GM23248 (cell line): Measurements from ENCODE around the gene FHOD3. TPM values are rescaled to one million over a fixed set of nuclear protein-coding genes. Genes with fewer than 3 reads are reported as not detected.

Source experiments
- DNase-seq: peaks from one replicate; pipeline ENCODE4 v3.0.0-alpha.2; 2015
- H2AFZ ChIP-seq: fragments of 200-600 bp; sonication (generic); 2 replicates; pipeline ENCODE4 v1.6.1; 2016; ENCODE audit warnings: antibody characterized with exemption
- H3F3A ChIP-seq: fragments of 200-600 bp; sonication (generic); 2 replicates; pipeline ENCODE4 v1.6.1; 2016; ENCODE audit warnings: mild to moderate bottlenecking, antibody characterized with exemption, mixed run types; ENCODE audit not compliant: insufficient read depth
- H3K27ac ChIP-seq: fragments of 200-600 bp; sonication (generic); 2 replicates; pipeline ENCODE4 v1.5.1; 2016; ENCODE audit warnings: mild to moderate bottlenecking
- H3K27me3 ChIP-seq: fragments of 200-600 bp; sonication (generic); replicated peaks from 2 replicates; pipeline ENCODE4 v1.6.1; 2016; ENCODE audit warnings: mild to moderate bottlenecking; ENCODE audit not compliant: insufficient read depth
- H3K36me3 ChIP-seq: fragments of 200-600 bp; sonication (generic); 2 replicates; pipeline ENCODE4 v1.6.1; 2016; ENCODE audit warnings: low read depth, mild to moderate bottlenecking
- H3K4me1 ChIP-seq: fragments of 200-600 bp; sonication (generic); 2 replicates; pipeline ENCODE4 v1.6.1; 2016; ENCODE audit warnings: mild to moderate bottlenecking; ENCODE audit not compliant: insufficient read depth
- H3K4me2 ChIP-seq: fragments of 200-600 bp; sonication (generic); one replicate; pipeline ENCODE4 v1.6.1; 2016; ENCODE audit warnings: mild to moderate bottlenecking; ENCODE audit not compliant: unreplicated experiment
- H3K4me3 ChIP-seq: fragments of 200-600 bp; sonication (generic); 2 replicates; pipeline ENCODE4 v1.5.1; 2016; ENCODE audit warnings: mild to moderate bottlenecking
- H3K79me2 ChIP-seq: fragments of 200-600 bp; sonication (generic); 2 replicates; pipeline ENCODE4 v1.6.1; 2016; ENCODE audit warnings: mild to moderate bottlenecking; ENCODE audit not compliant: insufficient read depth
- H3K9ac ChIP-seq: fragments of 200-600 bp; sonication (generic); 2 replicates; pipeline ENCODE4 v1.6.1; 2016; ENCODE audit warnings: mild to moderate bottlenecking
- H3K9me2 ChIP-seq: fragments of 200-600 bp; sonication (generic); 2 replicates; pipeline ENCODE4 v1.6.1; 2016; ENCODE audit warnings: mixed run types, mild to moderate bottlenecking, moderate library complexity; ENCODE audit not compliant: insufficient read depth
- H3K9me3 ChIP-seq: fragments of 200-600 bp; sonication (generic); one replicate; pipeline ENCODE4 v1.6.1; 2017; ENCODE audit warnings: low read depth
- H4K20me1 ChIP-seq: fragments of 200-600 bp; sonication (generic); 2 replicates; pipeline ENCODE4 v1.6.0; 2016; ENCODE audit not compliant: insufficient read depth
- EZH2 ChIP-seq: fragments of 200-600 bp; sonication (generic); IDR thresholded peaks from 2 replicates; pipeline ENCODE4 v1.6.1; 2018; ENCODE audit warnings: antibody characterized with exemption, mild to moderate bottlenecking; ENCODE audit not compliant: insufficient read depth, poor library complexity, severe bottlenecking
- EZH2phosphoT487 ChIP-seq: fragments of 200-600 bp; sonication (generic); IDR thresholded peaks from 2 replicates; pipeline ENCODE4 v1.6.1; 2018; ENCODE audit warnings: antibody characterized with exemption, moderate library complexity, mild to moderate bottlenecking, low read depth; ENCODE audit not compliant: insufficient read depth
- WGBS, 2 experiments: methylation state at CpG; one replicate each; pipeline ENCODE4 v1.1.6; 2015 to 2017; ENCODE audit warnings: low lambda C conversion rate in 2 of 2, low coverage in 1 of 2; ENCODE audit errors: missing lambda C conversion rate in 2 of 2; 5-methylcytosine and 5-hydroxymethylcytosine counted together
- in situ Hi-C: fragments of 300-500 bp; cut with MboI; formaldehyde crosslinking; loops from 2 replicates; pipeline ENCODE4 v1.15.0; 2020
- polyA plus RNA-seq: library from polyadenylated mRNA; unstranded; fragments of >200 nt; fragmentation: Nextera tagmentation; extraction: Ambion mirVana; gene quantifications from 2 replicates; pipeline ENCODE4 v1.2.1, GENCODE V29; 2016
- total RNA-seq: library from RNA; depleted of rRNA; stranded (reverse); fragments of >200 nt; shearing (Covaris generic); gene quantifications from 2 replicates; pipeline ENCODE4 v1.2.3, GENCODE V29; 2014

Gene FHOD3
- total and polyA plus RNA-seq, 2 experiments from 2014 or later, result 1.6 to 10.1 TPM

DNA sequence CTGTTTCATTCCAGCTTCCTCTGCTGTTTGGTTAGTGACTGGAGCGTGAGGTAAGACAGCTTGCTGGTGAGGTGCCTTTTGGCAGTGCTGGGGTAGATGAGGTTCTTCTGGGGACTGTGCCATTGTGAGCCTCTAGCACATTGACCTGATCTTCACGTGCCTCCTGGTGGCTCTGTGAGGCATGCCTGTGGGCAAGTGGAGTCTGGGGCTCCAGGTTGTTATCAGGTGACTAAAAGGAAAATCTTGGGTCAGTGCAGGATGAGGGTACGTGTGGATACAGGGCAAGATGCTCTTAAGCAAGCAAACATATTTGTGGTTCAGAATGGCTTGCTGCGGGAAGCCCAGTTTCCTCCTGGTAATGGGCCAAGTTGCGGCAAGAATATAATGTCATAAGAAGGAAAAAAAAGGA, 75.4 kb downstream of the FHOD3 start:
- in situ Hi-C loops, result no loop called here
- no peaks in the 10 kb centered on the region for H3K9me2 ChIP-seq
- TF ChIP-seq EZH2, result no peak
- TF ChIP-seq EZH2phosphoT487, result no peak
- H3K4me3 ChIP-seq, result no peak overlapping the region
- H4K20me1 ChIP-seq, result no peaks in the 10 kb centered on the region
- H3K36me3 ChIP-seq, result no peaks in the 10 kb centered on the region
- H3K4me2 ChIP-seq, result no peak overlapping the region
- no peaks in the 10 kb centered on the region for H3K9me3 ChIP-seq
- H3K27me3 ChIP-seq, result no peaks in the 10 kb centered on the region
- H3K4me1 ChIP-seq, result peaks cover 21% of the 10 kb centered on the region
- DNase-seq, result peak; percentile 17
- peaks cover 6% of the 10 kb centered on the region; the same call in 1 of the 2 replicates for H3F3A ChIP-seq
- no peak overlapping the region for H3K27ac ChIP-seq
- H3K79me2 ChIP-seq, result no peaks in the 10 kb centered on the region
- H3K9ac ChIP-seq, result no peak overlapping the region
- 94 to 96% methylated on average over 5 of the region's 5 CpGs for WGBS, 2 experiments
- no peak overlapping the region for H2AFZ ChIP-seq

- Histone ChIP-seq H3K79me2 (no peaks in the 10 kb centered on the region), H3K27ac (no peak overlapping the region), H4K20me1 (no peaks in the 10 kb centered on the region), H3K36me3 (no peaks in the 10 kb centered on the region), H2AFZ (no peak overlapping the region), H3K9me2 (no peaks in the 10 kb centered on the region), H3K4me3 (no peak overlapping the region), H3K4me1 (peaks cover 21% of the 10 kb centered on the region), H3K9ac (no peak overlapping the region), H3K9me3 (no peaks in the 10 kb centered on the region), H3F3A (peaks cover 6% of the 10 kb centered on the region; the same call in 1 of the 2 replicates), H3K4me2 (no peak overlapping the region), H3K27me3 (no peaks in the 10 kb centered on the region)
- in situ Hi-C loops, result no loop called here
- WGBS, 2 experiments, result 94% methylated on average over 3 of the region's 3 CpGs
- DNase-seq, result no peak
- no peak for TF ChIP-seq EZH2
- no peak for TF ChIP-seq EZH2phosphoT487
Observed at GRCh38 chr18:36374262-36374661, 76.7 kb downstream of the FHOD3 start.

GRCh38 chr18:36375118-36375517, 77.6 kb downstream of the FHOD3 start:
- Histone ChIP-seq H3F3A (peaks cover 6% of the 10 kb centered on the region; the same call in 1 of the 2 replicates), H3K27ac (no peak overlapping the region), H3K9me3 (no peaks in the 10 kb centered on the region), H3K4me2 (no peak overlapping the region), H3K9ac (no peak overlapping the region), H3K36me3 (no peaks in the 10 kb centered on the region), H3K4me1 (peaks cover 21% of the 10 kb centered on the region), H4K20me1 (no peaks in the 10 kb centered on the region), H3K4me3 (no peak overlapping the region), H3K79me2 (no peaks in the 10 kb centered on the region), H2AFZ (no peak overlapping the region), H3K9me2 (no peaks in the 10 kb centered on the region), H3K27me3 (no peaks in the 10 kb centered on the region)
- WGBS, 2 experiments, result 97% methylated on average over 5 of the region's 5 CpGs
- no peak for DNase-seq
- TF ChIP-seq EZH2, result no peak
- no peak for TF ChIP-seq EZH2phosphoT487
- in situ Hi-C loops, result no loop called here

DNA sequence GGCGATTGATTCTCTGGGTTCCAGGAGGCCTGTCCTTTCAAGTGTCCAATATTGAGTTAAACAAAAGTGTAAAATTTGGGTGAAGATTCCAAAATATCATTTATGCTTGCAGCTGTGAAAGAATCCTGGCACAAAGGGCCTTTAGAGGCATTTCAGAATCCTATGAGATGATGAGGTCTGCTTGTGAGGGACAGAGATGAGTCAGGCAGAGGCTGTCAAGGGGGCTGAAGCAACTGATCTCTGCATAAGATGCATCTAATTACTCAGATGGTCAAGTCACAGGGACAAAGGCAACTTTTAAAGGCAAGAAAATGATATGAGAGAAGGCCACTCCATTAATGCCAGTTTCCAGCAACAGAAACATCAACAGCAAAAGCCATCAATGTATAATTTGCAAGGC, 78.8 kb downstream of the FHOD3 start:
- TF ChIP-seq EZH2phosphoT487 (no peak), EZH2 (no peak)
- Histone ChIP-seq H3F3A (peaks cover 6% of the 10 kb centered on the region; the same call in 1 of the 2 replicates), H3K4me3 (no peak overlapping the region), H3K9me2 (no peaks in the 10 kb centered on the region), H3K79me2 (no peaks in the 10 kb centered on the region), H3K4me1 (peaks cover 21% of the 10 kb centered on the region), H3K36me3 (no peaks in the 10 kb centered on the region), H3K27ac (no peak overlapping the region), H2AFZ (no peak overlapping the region), H4K20me1 (no peaks in the 10 kb centered on the region), H3K27me3 (no peaks in the 10 kb centered on the region), H3K9me3 (no peaks in the 10 kb centered on the region), H3K9ac (no peak overlapping the region), H3K4me2 (no peak overlapping the region)
- 89 to 92% methylated on average over 1 of the region's 1 CpG for WGBS, 2 experiments
- peak; percentile 80 for DNase-seq
- in situ Hi-C loops, result no loop called here

- H3K4me2 ChIP-seq, result no peak overlapping the region
- no peak for TF ChIP-seq EZH2
- no peak for TF ChIP-seq EZH2phosphoT487
- no peaks in the 10 kb centered on the region for H3K79me2 ChIP-seq
- in situ Hi-C loops, result no loop called here
- H3K9ac ChIP-seq, result no peak overlapping the region
- no peaks in the 10 kb centered on the region for H3K9me3 ChIP-seq
- H4K20me1 ChIP-seq, result no peaks in the 10 kb centered on the region
- H3K9me2 ChIP-seq, result no peaks in the 10 kb centered on the region
- H3K27ac ChIP-seq, result no peak overlapping the region
- no peaks in the 10 kb centered on the region for H3K36me3 ChIP-seq
- no peak overlapping the region for H2AFZ ChIP-seq
- no peak overlapping the region for H3K4me3 ChIP-seq
- no peaks in the 10 kb centered on the region for H3K27me3 ChIP-seq
- peaks cover 6% of the 10 kb centered on the region; the same call in 1 of the 2 replicates for H3F3A ChIP-seq
- 97% methylated on average over 3 of the region's 3 CpGs for WGBS, 2 experiments
- peaks cover 21% of the 10 kb centered on the region for H3K4me1 ChIP-seq
- no peak for DNase-seq
Observed at GRCh38 chr18:36377626-36378025, 80.1 kb downstream of the FHOD3 start.
